Glutamatergic neuron (in vitro differentiated cells): Measurements from ENCODE around the gene VPS13A. TPM values are rescaled to one million over a fixed set of nuclear protein-coding genes. Genes with fewer than 3 reads are reported as not detected.

Experiments used
- DNase-seq: peaks from one replicate; pipeline ENCODE4 v3.0.0; 2022
- H3K27ac Mint-ChIP-seq: one replicate; pipeline ENCODE4 v1.8.0; 2020; ENCODE audit warnings: mild to moderate bottlenecking, mixed read lengths, inconsistent platforms; ENCODE audit not compliant: unreplicated experiment
- H3K27me3 Mint-ChIP-seq: one replicate; pipeline ENCODE4 v1.8.0; 2020; ENCODE audit warnings: mild to moderate bottlenecking, moderate library complexity, mixed read lengths, inconsistent platforms; ENCODE audit not compliant: unreplicated experiment
- H3K36me3 Mint-ChIP-seq: one replicate; pipeline ENCODE4 v1.8.0; 2020; ENCODE audit warnings: mild to moderate bottlenecking, mixed read lengths, inconsistent platforms; ENCODE audit not compliant: unreplicated experiment
- H3K4me1 Mint-ChIP-seq: one replicate; pipeline ENCODE4 v1.8.0; 2020; ENCODE audit warnings: mild to moderate bottlenecking, low read depth, mixed read lengths, inconsistent platforms; ENCODE audit not compliant: unreplicated experiment
- H3K4me3 Mint-ChIP-seq: one replicate; pipeline ENCODE4 v1.8.0; 2020; ENCODE audit warnings: mild to moderate bottlenecking, mixed read lengths, inconsistent platforms; ENCODE audit not compliant: unreplicated experiment
- H3K9me3 Mint-ChIP-seq: one replicate; pipeline ENCODE4 v1.8.0; 2020; ENCODE audit warnings: mild to moderate bottlenecking, moderate library complexity, mixed read lengths, inconsistent platforms; ENCODE audit not compliant: unreplicated experiment
- CTCF ChIP-seq: fragments of 200-600 bp; sonication (generic); IDR thresholded peaks from one replicate; pipeline ENCODE4 v1.5.0; 2021; ENCODE audit not compliant: partially characterized antibody, unreplicated experiment
- long read RNA-seq: library from polyadenylated mRNA; unstranded; transcript quantifications from one replicate; pipeline ENCODE4 v2.0.0, GENCODE V29; 2020; ENCODE audit not compliant: unreplicated experiment
- total RNA-seq: library from RNA; stranded (reverse); fragmentation: NEBNext Ultra II Directional; extraction: Animal tissue kit (Norgen Biotek cat#: 25700); gene quantifications from one replicate; pipeline ENCODE4 v1.2.1, GENCODE V29; 2021; ENCODE audit not compliant: unreplicated experiment

VPS13A gene
- 43.2 TPM for total RNA-seq
- long read RNA-seq, partial matches to known transcripts: 1 of 2 reads
- long read RNA-seq, other reads (novel, unspliced or antisense): 1 of 2 reads

- peak within 1 kb of the TSS; percentile 92 for H3K4me3 Mint-ChIP-seq
- H3K4me1 Mint-ChIP-seq: peaks cover 5% of the 10 kb centered on the region
- peaks cover 7% of the 10 kb centered on the region for H3K9me3 Mint-ChIP-seq
- peaks cover 5% of the 10 kb centered on the region for H3K27me3 Mint-ChIP-seq
- TF ChIP-seq CTCF: no peak
- DNase-seq: peak; percentile 96
- H3K36me3 Mint-ChIP-seq: no peaks in the 10 kb centered on the region
- H3K27ac Mint-ChIP-seq: peak within 1 kb of the TSS; percentile 66
Observed at GRCh38 chr9:77177143-77177893, at the start of gene VPS13A. Gene VPS13A, plus strand, starts transcription at chr9:77177534. Its CDS starts 171 bp downstream, at chr9:77177705.

- Mint-ChIP-seq H3K9me3 (peaks cover 8% of the 10 kb centered on the region), H3K4me3 (no peak overlapping the region), H3K27me3 (peaks cover 1% of the 10 kb centered on the region), H3K36me3 (no peaks in the 10 kb centered on the region), H3K27ac (no peak overlapping the region), H3K4me1 (peaks cover 2% of the 10 kb centered on the region)
- no peak for DNase-seq
- TF ChIP-seq CTCF: no peak
Observed at GRCh38 chr9:77128125-77128789, 49.1 kb upstream of the VPS13A start.

- TF ChIP-seq CTCF: no peak
- peaks cover 4% of the 10 kb centered on the region for H3K9me3 Mint-ChIP-seq
- no peak overlapping the region for H3K27ac Mint-ChIP-seq
- DNase-seq: no peak
- no peaks in the 10 kb centered on the region for H3K36me3 Mint-ChIP-seq
- H3K4me3 Mint-ChIP-seq: no peak overlapping the region
- peaks cover 4% of the 10 kb centered on the region for H3K27me3 Mint-ChIP-seq
- H3K4me1 Mint-ChIP-seq: no peaks in the 10 kb centered on the region
Observed at GRCh38 chr9:77131399-77131798, 45.9 kb upstream of the VPS13A start.

GRCh38 chr9:77133011-77133410 lies 44.3 kb upstream of the VPS13A start:
- no peak for DNase-seq
- Mint-ChIP-seq H3K27me3 (peaks cover 4% of the 10 kb centered on the region), H3K4me3 (no peak overlapping the region), H3K36me3 (peaks cover 4% of the 10 kb centered on the region), H3K9me3 (peaks cover 2% of the 10 kb centered on the region), H3K27ac (no peak overlapping the region), H3K4me1 (no peaks in the 10 kb centered on the region)
- no peak for TF ChIP-seq CTCF

- TF ChIP-seq CTCF: no peak
- Mint-ChIP-seq H3K27ac (no peak overlapping the region), H3K4me3 (no peak overlapping the region), H3K27me3 (no peaks in the 10 kb centered on the region), H3K9me3 (no peaks in the 10 kb centered on the region), H3K36me3 (peaks cover 4% of the 10 kb centered on the region), H3K4me1 (no peaks in the 10 kb centered on the region)
- no peak for DNase-seq
Observed at GRCh38 chr9:77142366-77142765, 35.0 kb upstream of the VPS13A start.
